ENCODE measurements around the gene RIMS3.
"Not testable (repeated sequence)": the region's sequence is repeated elsewhere in the genome, so short reads cannot be mapped to it uniquely, and the experiment has no call there.

The RIMS3 gene

DNA sequence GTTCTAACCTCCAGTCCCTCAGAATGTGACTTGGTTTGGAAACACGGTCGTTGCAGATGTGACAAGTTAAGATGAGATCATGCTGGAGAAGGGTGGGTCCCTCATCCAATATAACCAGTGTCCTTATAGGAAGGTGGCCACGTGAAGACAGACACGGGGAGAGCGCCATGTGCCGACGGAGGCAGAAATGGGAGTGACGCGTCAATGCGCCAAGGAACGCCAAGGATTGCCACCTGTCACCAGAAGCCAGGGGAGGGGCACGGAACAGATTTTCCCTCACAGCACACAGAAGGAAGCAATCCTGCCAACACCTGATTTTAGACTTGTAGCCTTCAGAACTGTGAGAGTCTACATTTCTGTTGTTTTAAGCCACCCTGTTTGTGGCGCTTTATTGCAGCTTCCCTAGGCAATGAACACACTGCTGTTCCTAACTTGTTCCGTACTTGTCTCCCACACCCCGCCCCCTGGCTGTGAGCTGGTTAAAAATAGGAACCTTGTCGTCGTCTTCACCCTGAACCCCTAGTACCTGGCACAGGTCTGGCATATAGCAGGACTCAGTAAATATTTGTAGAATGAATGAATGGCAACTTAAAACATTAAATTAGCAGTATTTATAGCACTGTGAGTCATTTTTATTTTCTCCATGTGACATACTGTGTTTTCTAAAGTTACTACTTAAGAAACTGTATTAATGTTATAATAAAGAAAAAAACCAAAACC is 14.2 kb downstream of the RIMS3 start:
- DNase-seq: no peak

DNA sequence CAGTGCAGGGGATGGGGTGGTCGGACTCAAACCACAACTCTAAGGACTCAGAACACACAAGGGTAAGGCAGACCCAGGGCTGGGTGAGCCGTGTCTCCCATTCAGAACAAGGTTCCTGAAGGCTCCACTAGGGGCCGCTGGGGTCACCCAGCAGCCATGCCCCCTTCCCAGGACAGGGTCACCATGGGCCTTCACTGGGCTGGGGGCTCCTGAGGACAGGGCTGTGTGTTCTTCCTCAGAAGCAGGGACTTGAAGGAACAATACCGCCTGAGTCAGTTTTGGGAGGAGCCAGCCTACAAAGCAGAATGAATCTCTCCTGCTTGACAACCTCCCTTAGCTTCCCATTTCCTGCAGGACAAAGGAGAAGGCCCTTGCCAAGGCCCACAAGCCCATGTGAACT is 15.4 kb downstream of the RIMS3 start:
- DNase-seq: no peak

DNA sequence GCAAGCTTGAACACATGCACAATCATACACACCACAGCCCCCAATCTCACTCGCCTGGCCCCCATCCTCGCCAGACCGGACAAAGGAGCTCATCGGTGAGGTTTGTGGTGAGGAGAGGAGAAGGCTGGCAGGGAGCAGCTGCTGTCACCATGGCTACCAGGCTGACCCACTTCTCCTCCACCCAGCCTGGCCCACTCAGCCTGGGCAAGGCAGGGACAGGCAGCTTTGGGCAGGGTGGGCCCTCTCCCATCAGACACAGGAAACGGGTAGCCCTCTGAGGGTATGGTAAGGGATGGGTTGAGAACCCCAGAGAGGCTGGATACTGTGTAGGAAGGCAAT is 15.9 kb downstream of the RIMS3 start:
- DNase-seq: no peak

GRCh38 chr1:40648928-40649591 is 16.4 kb downstream of the RIMS3 start:
- DNase-seq: no peak

DNA sequence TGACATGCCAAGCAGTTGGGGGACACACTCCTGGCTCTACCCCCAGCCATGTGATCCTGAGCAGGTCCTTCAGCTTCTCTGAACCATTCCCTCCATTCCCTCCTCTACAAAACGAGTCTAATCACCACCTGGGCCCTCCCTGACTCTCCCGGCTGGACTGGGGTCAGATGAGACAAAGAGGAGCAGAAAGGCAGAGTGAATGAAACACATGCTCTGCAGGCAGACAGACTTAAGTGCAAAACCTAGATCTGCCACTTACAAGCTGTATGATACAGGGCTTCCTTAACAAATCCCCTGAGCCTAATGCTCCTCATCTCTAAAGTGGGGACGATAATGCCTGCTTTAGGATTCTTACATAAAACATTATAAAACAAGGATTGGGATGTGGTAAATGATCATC is 17.3 kb downstream of the RIMS3 start:
- no peak for DNase-seq

- DNase-seq: no peak
Observed at GRCh38 chr1:40646315-40646714, 19.2 kb downstream of the RIMS3 start.

GRCh38 chr1:40645118-40645680 is 20.3 kb downstream of the RIMS3 start:
- no peak for DNase-seq

GRCh38 chr1:40641601-40642242 is 23.8 kb downstream of the RIMS3 start:
- no peak for DNase-seq

GRCh38 chr1:40640314-40641076 is 25.0 kb downstream of the RIMS3 start:
- no peak for DNase-seq

DNA sequence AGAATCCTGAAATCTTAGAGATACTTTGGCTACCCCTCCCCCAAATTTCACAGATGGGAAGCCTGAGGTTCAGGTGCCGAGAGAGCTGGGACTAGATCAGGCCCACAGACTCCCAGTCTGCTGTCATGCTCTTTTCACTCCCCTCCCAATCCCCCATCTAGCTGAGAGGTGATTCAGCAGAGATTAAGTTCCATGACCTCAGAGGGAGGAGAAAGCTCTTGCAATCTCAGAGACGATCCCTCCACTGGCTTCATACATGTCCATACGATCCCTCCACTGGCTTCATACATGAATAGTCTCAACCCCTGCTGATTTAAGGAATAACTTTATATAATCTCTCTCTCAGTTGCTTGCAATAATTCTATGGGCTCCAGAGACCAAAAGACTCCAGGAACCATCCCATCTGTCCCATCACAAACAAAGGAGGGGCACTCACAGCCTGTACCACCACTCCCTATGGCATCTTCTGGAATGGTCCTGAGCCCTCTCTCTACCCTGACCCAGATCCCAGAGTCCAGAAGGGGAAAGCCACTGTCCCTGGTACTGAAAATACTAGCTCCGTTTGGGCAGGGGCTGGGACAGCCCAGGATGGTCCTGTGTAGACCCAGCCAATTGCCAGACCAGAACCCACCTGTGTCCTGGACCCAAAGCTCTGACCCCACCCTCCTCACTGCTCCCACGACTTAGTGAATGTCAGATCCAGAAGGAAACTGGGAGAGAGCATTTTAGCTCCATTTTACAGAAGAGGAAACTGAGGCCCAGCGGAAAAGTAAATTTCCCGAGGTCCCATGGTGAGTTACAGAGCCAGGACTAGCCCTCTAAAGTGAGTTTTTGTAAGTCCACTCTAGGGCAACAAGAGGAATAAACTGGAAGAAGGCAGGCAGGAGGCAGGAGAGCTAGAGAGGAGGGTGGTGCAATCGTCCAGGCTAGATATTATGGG is 27.1 kb downstream of the RIMS3 start:
- DNase-seq: no peak

DNA sequence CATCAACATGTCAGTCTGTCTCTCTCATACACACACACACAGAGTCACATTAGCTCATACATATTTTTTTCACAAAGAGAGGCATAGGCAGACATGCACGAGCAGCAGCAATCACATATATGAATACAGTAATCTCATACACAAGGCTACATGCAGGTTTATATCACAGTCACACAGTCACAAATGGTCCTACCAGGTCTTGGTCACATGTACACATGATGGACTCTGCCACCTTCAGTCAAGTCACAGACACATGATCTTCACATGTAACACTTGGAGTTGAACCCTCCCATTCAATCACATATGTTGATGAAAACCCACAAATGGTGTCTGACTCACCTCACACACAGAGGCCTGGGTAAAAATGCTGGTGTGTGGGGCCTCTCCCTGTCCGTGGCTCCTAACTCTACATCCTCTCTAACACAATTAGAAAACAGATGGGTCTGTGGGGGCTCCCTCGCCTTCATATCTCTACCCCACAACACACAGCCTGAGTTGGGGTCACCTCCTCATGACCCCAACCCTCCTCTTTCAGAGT is 27.9 kb downstream of the RIMS3 start:
- DNase-seq: no peak

DNA sequence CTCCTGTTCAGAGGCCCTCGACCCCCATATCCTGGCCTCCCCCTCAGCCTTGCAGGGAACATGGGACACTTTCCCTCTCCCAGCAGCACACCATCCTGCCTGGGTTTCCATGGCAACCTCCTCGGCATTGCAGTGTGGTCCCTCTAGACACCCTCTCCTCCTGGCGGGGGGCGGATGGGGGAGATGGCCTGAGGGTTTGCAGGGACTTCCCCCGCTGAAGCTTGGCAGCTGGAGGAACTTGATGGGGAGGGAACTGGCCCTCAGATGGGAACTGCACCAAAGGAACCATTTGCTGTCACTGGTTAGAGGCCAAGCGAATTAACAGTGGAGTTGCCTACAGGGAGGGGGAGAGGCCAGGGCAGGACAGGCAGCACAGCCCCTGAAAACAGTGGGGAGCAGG is 28.7 kb downstream of the RIMS3 start:
- DNase-seq: no peak

GRCh38 chr1:40635763-40636500 is 29.6 kb downstream of the RIMS3 start:
- no peak for DNase-seq

DNA sequence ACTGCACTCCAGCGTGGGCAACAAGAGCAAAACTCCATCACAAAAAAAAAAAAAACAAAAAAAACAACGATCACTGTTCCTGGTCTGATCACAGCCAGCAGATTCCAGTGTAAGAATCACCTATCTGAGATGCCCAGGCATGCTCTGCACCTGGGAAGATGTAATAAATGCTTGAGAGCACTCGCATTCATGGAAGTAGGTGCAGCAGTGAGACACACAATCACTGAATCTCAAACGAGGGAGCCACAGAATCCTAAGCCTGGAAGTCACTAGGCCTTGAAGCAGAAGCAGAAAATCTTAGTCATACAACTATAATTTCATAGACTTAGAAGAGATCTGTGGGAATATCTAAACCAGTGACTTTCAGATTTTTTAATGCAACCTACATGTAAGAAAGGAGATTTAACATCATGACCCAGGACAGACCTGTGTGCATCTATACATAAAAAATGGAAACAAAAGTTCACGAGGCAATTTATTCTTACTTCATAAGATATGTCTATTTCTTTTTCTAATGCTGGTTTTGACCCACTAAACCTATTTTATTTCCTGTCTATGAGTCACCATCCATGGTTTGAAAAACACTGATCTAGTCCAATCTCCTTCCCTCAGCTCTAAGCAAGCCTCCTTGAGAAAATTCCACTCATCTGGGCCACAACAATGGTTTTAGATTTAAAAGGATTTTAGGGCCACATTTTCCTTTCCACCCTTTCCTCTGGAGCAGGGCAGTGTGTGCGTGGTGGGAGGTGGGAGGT is 30.4 kb downstream of the RIMS3 start:
- DNase-seq: no peak

DNA sequence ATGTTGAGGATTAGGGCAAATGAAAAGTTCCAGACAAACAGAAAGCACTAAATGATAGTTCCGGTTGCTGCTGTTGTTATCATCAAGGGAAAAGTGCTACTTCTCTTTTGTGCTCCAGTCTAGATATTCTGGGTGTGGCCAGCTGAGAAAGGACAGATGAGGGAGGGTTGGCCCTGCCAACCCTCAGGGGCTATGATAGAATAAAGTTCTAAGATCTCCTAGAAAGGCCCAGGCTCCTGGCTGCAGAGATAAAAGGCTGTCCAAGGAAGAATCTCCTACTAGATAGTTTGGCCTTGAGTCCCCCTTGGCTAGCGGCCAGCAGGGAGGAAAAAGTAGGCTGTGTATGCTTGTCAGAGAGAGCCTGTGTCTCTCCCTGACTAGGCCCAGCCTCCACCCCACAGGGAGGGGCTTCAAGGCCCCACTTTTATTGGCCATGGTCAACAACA is 31.5 kb downstream of the RIMS3 start:
- DNase-seq: no peak

GRCh38 chr1:40633523-40633922 is 32.0 kb downstream of the RIMS3 start:
- DNase-seq: no peak

GRCh38 chr1:40630488-40631223 is 34.8 kb downstream of the RIMS3 start:
- DNase-seq: peak; percentile 16

GRCh38 chr1:40629546-40629945 is 35.9 kb downstream of the RIMS3 start:
- not testable (repeated sequence) for DNase-seq

GRCh38 chr1:40628903-40629292 is 36.6 kb downstream of the RIMS3 start:
- DNase-seq: no peak
